SH-SY5Y (cell line): Measurements from ENCODE around the gene RUFY4.
"Not testable (repeated sequence)": the region's sequence is repeated elsewhere in the genome, so short reads cannot be mapped to it uniquely, and the experiment has no call there.

ENCODE experiments used
- GATA2 ChIP-seq: IDR thresholded peaks from 2 replicates; pipeline ENCODE4 v1.6.1; 2011; ENCODE audit warnings: mild to moderate bottlenecking, low read depth, low read length
- GATA3 ChIP-seq: IDR thresholded peaks from 2 replicates; pipeline ENCODE4 v1.6.1; 2011; ENCODE audit warnings: low read depth, mild to moderate bottlenecking, low read length, moderate library complexity

Gene RUFY4, protein sequence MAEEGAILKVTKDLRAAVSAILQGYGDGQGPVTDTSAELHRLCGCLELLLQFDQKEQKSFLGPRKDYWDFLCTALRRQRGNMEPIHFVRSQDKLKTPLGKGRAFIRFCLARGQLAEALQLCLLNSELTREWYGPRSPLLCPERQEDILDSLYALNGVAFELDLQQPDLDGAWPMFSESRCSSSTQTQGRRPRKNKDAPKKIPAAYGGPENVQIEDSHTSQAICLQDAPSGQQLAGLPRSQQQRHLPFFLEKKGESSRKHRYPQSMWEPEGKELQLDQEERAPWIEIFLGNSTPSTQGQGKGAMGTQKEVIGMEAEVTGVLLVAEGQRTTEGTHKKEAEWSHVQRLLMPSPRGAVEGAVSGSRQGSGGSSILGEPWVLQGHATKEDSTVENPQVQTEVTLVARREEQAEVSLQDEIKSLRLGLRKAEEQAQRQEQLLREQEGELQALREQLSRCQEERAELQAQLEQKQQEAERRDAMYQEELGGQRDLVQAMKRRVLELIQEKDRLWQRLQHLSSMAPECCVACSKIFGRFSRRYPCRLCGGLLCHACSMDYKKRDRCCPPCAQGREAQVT

DNA sequence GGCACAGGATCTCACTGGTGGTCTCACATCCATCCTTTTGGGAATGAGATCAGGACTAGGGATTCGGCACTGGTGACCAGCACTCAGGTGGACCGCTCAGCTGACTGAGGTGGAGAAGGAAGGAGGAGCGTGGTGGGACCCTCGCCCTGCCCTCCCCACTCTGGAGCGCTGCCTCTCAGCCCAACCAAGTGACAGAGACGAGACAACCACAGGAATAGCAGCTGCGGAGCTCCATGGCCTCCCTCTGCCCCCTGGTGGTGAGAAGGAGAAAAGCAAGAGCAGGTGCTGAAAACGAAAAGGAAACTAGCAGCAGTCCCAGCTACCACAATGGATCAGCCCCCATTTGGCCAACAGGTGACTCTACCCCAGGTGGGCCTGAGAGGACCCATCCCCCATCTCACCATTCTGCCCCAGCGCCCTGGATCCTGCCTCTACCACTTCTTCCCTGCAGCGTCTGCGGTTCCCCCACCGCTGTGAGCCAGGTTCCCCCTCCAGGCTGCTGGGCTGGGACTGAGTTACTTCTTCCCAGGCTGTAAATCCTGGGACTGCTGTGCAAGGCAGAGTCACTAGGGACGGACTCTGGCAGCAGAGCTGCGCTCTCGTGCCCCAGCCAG lies at the start of gene RUFY4:
Gene RUFY4, plus strand, starts transcription at position 533 of the 614 bp plus-strand sequence. CDS start 1,353 bp downstream, outside the sequence.
- TF ChIP-seq GATA3, GATA2: not testable (repeated sequence)

DNA sequence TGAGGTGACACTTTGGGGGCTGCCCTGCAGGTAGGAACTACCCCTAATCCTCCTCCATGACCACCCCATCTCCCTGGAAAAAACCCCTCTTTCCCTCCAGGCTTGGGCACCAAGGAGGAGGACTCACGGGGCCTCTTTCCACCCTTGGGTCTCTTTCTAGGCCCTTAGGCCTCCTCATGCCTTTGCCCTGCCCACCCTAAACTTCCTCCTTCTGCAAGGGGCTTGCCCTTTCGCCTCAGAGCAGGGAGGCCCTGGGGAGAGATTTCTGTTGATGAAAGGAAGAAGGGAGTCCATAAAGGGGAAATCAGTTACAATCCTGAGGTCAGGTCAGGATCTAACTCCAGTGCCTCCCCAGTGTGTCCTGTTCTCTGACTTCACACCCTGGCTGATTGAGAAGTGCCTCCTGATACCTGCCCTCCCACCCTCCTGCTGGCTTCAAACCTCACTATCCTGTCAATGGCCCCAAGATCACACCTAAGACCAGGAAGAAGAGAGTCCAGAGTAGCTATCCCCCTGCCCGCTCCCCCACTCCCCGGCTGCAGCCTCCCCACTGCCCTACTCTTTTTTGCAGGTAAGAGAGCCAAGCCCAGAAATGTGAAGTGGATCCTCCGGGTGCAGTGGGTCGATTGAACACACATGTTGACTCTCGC lies 49.5 kb upstream of the RUFY4 start:
- TF ChIP-seq GATA3 = no peak
- no peak for TF ChIP-seq GATA2

DNA sequence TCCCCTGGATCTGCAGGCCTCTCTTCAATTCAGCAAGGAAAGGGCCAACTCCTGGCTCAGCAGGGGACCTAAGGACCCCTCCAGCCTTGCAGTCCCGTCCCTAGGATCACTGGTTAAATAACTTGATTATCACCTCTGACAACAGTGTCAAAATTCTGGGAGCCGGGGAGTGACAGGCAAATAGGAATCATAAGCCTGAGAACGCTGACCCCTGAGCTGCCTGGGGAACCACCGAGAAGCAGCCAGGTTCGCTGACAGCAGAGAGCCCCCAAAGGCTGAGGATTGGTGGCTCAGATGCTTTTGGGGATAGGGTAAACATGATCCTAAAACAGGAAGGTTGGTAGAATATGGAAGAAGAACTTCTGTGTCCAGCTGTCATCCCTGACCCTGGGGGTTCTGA lies 48.8 kb upstream of the RUFY4 start:
- TF ChIP-seq GATA3 (no peak), GATA2 (no peak)

DNA sequence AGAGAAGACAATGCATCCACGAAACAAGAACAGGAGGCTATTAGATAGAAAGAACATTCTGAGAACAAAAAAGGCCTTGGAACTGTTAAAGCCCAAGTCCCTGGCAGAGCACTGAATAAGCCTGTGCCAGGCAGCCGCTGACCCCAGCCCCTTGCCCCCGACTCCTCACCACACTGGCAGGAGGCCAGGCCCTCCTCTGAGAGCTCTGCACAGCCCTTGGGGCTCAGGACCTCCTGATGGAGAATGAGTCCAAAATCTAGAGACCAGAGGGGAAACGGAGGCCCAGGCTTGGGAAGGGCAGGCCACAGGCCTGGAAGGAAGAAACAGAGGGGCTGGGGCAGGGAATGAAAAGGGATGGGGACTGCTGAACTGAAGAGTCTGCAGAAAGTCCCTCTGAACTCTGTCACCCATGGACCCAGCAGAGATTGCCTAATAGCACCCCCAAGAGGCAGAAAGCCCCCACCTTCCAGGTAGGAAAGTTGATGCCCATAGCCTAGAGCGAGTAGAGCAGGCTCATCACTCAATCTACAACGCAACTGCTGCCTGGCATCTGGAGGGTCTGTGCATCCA lies 48.0 kb upstream of the RUFY4 start:
- no peak for TF ChIP-seq GATA3
- no peak for TF ChIP-seq GATA2

DNA sequence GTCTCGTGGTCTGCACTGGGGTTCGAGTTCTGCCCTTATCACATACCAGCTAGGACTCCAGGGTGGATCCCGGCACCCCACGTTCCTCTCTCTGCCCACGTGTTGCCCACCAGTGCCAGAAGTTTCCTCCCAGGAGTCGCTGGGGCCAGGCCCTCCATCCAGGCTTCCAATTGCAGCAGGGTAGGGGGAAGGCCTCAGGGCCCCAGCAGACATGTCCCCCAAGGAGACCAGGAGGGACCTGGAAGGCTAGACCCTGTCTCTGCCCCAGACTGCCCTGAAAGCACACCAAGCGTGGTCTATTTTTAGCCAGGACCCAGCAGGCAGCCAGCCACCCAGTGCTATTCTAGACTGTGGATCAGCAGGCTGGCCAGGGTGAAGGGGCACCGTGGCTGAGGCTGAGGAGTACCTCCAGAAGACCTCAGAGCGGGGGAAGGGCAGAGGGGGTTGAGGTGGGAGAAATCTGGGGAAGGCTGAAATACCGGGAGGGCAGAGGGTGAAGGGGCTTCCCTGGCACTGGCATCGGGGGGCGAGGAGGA lies 47.4 kb upstream of the RUFY4 start:
- TF ChIP-seq GATA3 = no peak

DNA sequence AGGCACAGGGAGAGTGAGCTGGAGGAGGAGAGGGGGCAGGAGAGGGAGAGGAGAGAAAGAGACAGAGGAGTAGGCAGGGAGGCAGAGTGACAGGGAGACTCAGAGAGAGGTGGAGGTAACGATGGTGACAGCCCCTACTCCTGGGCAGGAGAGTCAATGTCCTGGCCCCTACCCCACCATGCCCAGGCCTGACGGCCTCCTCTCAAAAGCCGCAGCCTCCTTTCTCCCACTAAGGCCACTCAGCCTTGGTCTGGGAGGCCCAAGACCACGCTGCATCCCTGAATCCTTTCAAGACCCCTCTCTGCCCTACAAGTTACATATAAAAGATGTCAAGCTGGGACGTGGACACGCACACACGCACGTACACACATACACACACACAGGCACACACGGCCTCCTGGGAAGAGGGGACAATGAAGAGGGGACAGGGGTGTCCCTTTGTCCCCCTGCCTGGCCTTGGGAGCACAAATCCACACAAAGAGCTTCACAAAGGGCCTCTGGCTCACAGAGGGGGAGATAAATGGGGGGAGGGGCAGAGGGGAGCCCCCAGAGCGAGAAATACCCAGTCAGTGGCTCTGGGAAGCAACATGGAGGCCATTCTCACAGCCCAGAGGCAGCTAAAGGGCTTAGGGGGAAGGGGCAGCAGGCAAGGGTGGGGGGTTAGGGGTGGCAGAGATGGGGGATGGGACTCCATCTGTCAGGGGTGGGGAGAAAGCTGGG lies 46.8 kb upstream of the RUFY4 start:
- TF ChIP-seq GATA2 = no peak
- TF ChIP-seq GATA3 = no peak

DNA sequence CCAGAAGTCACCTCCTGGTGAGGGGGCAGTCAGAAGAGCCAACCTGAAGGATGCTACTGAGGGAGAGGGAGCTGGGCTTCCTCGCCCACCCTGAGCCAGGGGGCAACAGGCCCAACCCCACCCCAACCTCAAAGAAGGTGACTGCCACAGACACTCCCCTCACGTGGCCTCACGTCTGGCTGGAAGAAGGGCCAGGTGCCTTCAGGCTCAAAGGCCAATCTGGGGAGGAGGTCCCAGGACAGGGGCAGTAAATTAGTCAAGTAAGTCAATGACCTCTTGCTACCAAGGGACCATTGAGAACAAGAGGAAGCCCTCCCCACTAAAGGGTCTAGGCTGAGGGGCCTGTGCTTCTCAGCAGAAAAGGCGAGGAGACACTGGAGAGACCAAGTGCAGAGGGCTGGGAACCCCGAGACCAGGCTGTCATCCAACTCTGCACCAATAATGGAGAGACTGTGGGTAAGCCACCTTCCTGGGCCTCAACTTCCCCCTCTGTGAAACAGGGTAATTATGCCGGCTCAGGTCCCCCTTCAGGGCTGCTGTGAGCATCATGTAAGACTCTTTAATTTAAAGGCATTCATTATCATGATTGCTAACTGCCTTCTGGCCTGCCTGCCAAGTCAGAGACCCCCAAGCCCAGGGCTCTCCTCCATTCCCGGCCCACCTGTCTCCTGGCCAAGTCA lies 46.1 kb upstream of the RUFY4 start:
- TF ChIP-seq GATA3 (no peak), GATA2 (no peak)

DNA sequence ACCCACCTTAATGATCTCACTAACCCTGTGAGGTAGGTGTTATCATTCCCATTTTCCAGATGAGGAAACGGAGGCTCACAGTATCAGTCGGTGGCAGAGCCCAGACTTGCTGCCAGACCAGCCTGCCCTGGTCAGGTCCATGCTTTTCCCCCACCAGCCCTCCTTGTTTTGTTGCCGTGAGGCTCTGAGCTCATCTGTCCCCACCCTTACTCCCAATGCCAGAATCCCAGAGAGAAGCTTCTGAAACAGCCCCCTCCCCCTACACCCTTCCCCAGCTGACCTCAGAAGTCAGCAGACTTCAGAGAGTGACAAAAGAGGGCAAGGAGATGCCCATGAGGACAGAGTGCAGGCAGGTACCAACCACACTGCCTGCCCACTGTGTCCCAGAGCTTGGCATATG lies 45.4 kb upstream of the RUFY4 start:
- TF ChIP-seq GATA2 (no peak), GATA3 (no peak)

DNA sequence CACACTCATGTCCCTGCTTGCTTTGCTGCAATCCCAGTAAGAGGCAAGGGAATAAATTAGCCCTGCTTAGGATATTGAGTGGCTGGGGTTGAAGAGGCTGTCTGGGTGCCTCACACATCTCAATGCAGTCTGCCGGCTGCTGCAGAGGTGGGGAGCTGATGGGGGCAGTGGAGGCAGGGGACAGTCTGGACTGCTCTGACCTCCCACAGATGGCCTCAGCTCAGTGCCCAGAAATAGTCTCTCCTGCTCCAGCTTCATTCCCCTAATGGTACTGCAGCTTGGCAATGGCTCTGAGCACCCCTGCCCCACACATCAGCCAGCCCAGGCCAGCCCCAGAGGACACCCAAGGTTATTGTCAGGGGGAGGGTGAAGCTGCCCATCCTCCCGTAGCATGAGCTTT lies 44.7 kb upstream of the RUFY4 start:
- TF ChIP-seq GATA3 = no peak
- no peak for TF ChIP-seq GATA2

DNA sequence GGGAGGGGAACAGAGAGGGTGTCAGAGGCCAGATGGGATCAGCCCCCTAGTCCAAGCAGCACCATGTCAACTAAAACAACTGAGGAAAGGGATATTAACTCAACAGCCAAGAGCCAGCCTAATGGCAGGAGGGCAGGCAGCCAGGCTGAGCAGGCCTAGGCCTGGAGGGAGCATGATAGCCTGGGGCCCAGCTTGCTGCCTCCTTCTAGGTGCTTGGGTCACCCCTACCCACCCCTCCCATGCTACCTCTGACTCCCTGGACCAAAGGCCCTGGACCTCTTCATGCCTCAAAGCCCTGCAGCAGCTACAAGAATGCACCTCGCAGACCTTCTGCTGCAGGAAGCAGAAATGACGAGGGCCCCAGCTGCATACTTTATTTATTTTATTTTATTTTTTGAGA lies 44.2 kb upstream of the RUFY4 start:
- no peak for TF ChIP-seq GATA3
- TF ChIP-seq GATA2 = no peak

DNA sequence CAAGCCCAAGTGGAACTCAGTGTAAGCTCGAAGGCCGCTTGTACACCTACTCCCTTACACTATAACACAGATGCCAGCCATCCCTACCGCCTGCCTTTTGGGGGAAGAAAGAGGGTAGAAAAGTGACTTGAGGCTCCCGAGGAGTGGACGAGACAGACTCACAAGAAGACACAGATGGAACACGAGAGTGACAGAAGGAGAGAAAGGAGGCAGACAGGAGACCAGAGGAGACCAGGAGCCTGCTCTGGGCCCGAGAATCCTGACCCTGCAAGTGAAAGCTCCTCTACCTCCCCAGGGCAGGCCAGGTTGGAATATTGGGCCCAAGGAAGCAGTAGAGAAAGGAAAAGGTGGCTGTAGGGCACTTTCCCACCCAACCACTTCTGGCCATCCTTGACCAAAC lies 42.8 kb upstream of the RUFY4 start:
- TF ChIP-seq GATA2 = no peak
- no peak for TF ChIP-seq GATA3

DNA sequence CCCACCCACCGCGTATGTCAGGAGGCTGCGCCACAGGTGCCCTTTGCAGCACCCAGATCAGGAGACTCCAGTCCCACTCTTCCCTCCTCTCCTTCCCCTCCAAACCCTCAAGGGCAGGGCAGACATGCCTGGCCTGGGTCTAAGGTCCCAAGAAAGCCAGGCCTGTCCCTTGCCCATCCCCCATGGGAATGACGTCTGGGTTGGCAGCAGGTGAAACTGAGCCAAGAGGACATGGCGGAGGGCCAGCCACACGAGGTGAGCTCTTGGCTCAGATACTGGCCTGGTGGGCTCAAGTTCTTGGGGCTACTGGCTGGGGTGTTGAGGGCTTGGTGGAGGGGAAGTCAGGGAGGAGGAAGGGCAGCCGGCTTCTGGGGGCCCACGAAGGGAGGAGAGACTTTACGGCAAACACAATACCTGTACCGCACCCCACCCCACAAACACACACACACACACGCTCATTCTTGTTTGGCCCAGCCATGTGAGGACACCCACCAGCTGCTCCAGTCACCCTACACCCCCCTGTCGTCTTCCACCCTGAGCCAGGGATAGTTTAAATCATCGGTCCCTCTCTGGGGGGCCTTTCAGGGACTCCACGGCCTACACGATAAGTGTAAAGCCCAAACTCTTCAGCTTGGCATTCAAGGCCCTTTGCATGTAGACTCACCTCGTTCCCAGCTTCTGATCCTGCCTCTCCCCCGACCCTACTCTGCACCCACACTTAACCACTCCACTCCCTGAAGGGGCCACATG lies 42.2 kb upstream of the RUFY4 start:
- TF ChIP-seq GATA2 = no peak
- no peak for TF ChIP-seq GATA3
